Suppressor macrophage treated with lipopolysaccharide for 1 hour (primary cell): ENCODE measurements around the gene NECAB2.
A peak's percentile ranks its signal among the peaks of the same experiment; 100 is the strongest.

Source experiments
- DNase-seq, 3 donors: peaks; one replicate each; pipeline ENCODE4 v3.0.0-alpha.2; 2020 to 2022

Gene NECAB2

GRCh38 chr16:84027625-84028024 is 59.6 kb downstream of the NECAB2 start:
- no peak for DNase-seq

GRCh38 chr16:84029297-84030047 is 61.4 kb downstream of the NECAB2 start:
- DNase-seq: peak; percentile 84 to 87 (median 84)

- no peak for DNase-seq
Observed at GRCh38 chr16:84031556-84031955, 63.5 kb downstream of the NECAB2 start.

- no peak for DNase-seq
Observed at GRCh38 chr16:84032458-84033178, 64.6 kb downstream of the NECAB2 start.

- DNase-seq: no peak
Observed at GRCh38 chr16:84033251-84034195, 65.5 kb downstream of the NECAB2 start.

GRCh38 chr16:84034516-84034915 is 66.5 kb downstream of the NECAB2 start:
- no peak for DNase-seq

- no peak for DNase-seq
Observed at GRCh38 chr16:84036131-84036530, 68.1 kb downstream of the NECAB2 start.

- DNase-seq: no peak
Observed at GRCh38 chr16:84036982-84037425, 69.0 kb downstream of the NECAB2 start.

GRCh38 chr16:84038469-84038868 is 70.4 kb downstream of the NECAB2 start:
- DNase-seq: no peak

- DNase-seq: no peak
Observed at GRCh38 chr16:84039696-84040095, 71.7 kb downstream of the NECAB2 start.

- DNase-seq: no peak
Observed at GRCh38 chr16:84040226-84040822, 72.3 kb downstream of the NECAB2 start.

- DNase-seq: no peak
Observed at GRCh38 chr16:84040823-84041820, 73.1 kb downstream of the NECAB2 start.

- no peak for DNase-seq
Observed at GRCh38 chr16:84041881-84042280, 73.8 kb downstream of the NECAB2 start.

- no peak for DNase-seq
Observed at GRCh38 chr16:84042308-84042878, 74.3 kb downstream of the NECAB2 start, which contains the start of gene SLC38A8. SLC38A8 (minus strand) TSS chr16:84042795; CDS start chr16:84042157, 638 bp downstream.

- DNase-seq: no peak
Observed at GRCh38 chr16:84042879-84043485, 74.9 kb downstream of the NECAB2 start.

- DNase-seq: peak in 1 of 3 donors; percentile 21
Observed at GRCh38 chr16:84043486-84044117, 75.6 kb downstream of the NECAB2 start.

GRCh38 chr16:84044118-84044488 is 76.1 kb downstream of the NECAB2 start:
- DNase-seq: peak; percentile 54 to 56 (median 55)

- DNase-seq: no peak
Observed at GRCh38 chr16:84045001-84045817, 77.2 kb downstream of the NECAB2 start.
